Sigmoid colon (tissue), 4 donors: Measurements from ENCODE around the gene PIKFYVE.

Source experiments
- EP300 ChIP-seq, 4 donors: sonication (generic); formaldehyde crosslinking; IDR thresholded peaks; one replicate each; pipeline ENCODE4 v1.6.1; 2017; ENCODE audit warnings: antibody characterized with exemption in 4 of 4
- POLR2A ChIP-seq, 2 donors: fragments of 450-650 bp; IDR thresholded peaks; one replicate each; pipeline ENCODE4 v1.6.1; 2016; ENCODE audit warnings: antibody characterized with exemption in 2 of 2, mild to moderate bottlenecking in 2 of 2, moderate library complexity in 2 of 2
- TF ChIP-seq, protein P1 (sequence below), 4 experiments: fragments of 450-650 bp in 3 of 4; fragments of 200-600 bp in 1 of 4; IDR thresholded peaks; one replicate each; pipeline ENCODE4 v1.5.1; 2016 to 2019; ENCODE audit warnings: antibody characterized with exemption in 4 of 4, mild to moderate bottlenecking in 3 of 4, moderate library complexity in 2 of 4

DNA sequence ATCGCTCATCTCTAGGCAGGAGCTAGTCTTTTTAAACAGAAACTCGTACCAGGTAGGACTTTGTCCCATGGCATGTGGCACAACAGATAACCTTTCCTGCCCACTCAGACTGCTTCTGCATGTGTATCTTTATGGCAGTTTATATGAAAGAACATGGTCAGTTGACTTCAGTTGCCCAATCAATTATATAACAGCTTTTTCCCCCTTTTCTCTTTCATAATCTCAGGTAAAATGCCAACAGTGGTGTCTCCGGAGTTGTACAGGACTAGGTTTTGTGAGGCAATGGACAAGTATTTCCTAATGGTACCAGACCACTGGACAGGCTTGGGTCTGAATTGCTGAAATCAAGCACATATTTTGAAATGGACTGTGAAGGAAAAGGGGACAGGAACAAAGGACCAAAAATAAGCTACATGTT lies 88.9 kb downstream of the PIKFYVE start:
- TF ChIP-seq EP300 (IDR thresholded peaks at IDR 0.05) (no peak), POLR2A (IDR thresholded peaks at IDR 0.05) (no peak)
- TF ChIP-seq, protein P1, sequence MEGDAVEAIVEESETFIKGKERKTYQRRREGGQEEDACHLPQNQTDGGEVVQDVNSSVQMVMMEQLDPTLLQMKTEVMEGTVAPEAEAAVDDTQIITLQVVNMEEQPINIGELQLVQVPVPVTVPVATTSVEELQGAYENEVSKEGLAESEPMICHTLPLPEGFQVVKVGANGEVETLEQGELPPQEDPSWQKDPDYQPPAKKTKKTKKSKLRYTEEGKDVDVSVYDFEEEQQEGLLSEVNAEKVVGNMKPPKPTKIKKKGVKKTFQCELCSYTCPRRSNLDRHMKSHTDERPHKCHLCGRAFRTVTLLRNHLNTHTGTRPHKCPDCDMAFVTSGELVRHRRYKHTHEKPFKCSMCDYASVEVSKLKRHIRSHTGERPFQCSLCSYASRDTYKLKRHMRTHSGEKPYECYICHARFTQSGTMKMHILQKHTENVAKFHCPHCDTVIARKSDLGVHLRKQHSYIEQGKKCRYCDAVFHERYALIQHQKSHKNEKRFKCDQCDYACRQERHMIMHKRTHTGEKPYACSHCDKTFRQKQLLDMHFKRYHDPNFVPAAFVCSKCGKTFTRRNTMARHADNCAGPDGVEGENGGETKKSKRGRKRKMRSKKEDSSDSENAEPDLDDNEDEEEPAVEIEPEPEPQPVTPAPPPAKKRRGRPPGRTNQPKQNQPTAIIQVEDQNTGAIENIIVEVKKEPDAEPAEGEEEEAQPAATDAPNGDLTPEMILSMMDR (IDR thresholded peaks at IDR 0.05): no peak
